Kidney (tissue), 14 donors: ENCODE measurements around the gene RIMS4. TPM values are rescaled to one million over a fixed set of nuclear protein-coding genes. Genes with fewer than 3 reads are reported as not detected.

Experiments used
- DNase-seq, 5 donors: peaks; one replicate each; pipeline ENCODE4 v3.0.0-alpha.2; 2013 to 2020
- FAIRE-seq: peaks from 2 replicates; lab custom pipeline; 2012; peaks lifted over from hg19 to GRCh38; lab: Jason Lieb, UNC
- H3K27ac ChIP-seq, 2 donors: one replicate each; pipeline ENCODE4 v1.7.0; 2013; ENCODE audit warnings: low read depth in 2 of 2, low read length in 2 of 2, inconsistent platforms in 1 of 2
- H3K27me3 ChIP-seq: one replicate; pipeline ENCODE4 v1.7.1; 2013; ENCODE audit warnings: low read length, inconsistent platforms; ENCODE audit not compliant: control insufficient read depth, insufficient read depth
- H3K36me3 ChIP-seq, 3 donors: one replicate each; pipeline versions ENCODE4 v1.7.0 to v1.7.1; 2013; ENCODE audit warnings: low read length in 3 of 3, control low read depth in 1 of 3, inconsistent platforms in 1 of 3; ENCODE audit not compliant: insufficient read depth in 3 of 3, control insufficient read depth in 2 of 3
- H3K4me1 ChIP-seq, 3 donors: one replicate each; pipeline versions ENCODE4 v1.7.0 to v1.7.1; 2013; ENCODE audit warnings: low read length in 3 of 3, inconsistent platforms in 1 of 3, low read depth in 1 of 3; ENCODE audit not compliant: control insufficient read depth in 2 of 3, insufficient read depth in 2 of 3
- H3K4me3 ChIP-seq, 3 donors: one replicate each; pipeline versions ENCODE4 v1.7.0 to v1.8.1; 2013; ENCODE audit warnings: low read length in 3 of 3, control low read depth in 1 of 3, inconsistent platforms in 1 of 3
- H3K9ac ChIP-seq, 3 donors: one replicate each; pipeline versions ENCODE4 v1.7.0 to v1.7.1; 2013; ENCODE audit warnings: low read length in 3 of 3, control low read depth in 1 of 3, inconsistent platforms in 1 of 3
- H3K9me3 ChIP-seq, 3 donors: one replicate each; pipeline versions ENCODE4 v1.7.0 to v1.7.1; 2013; ENCODE audit warnings: low read length in 3 of 3, control low read depth in 1 of 3, inconsistent platforms in 1 of 3; ENCODE audit not compliant: control insufficient read depth in 2 of 3, insufficient read depth in 1 of 3
- CTCF ChIP-seq: IDR thresholded peaks from 3 replicates; pipeline ENCODE4 v1.5.1; 2012; ENCODE audit warnings: mild to moderate bottlenecking, moderate library complexity, borderline replicate concordance; ENCODE audit not compliant: insufficient read depth; ENCODE audit errors: extremely low read depth
- intact Hi-C: fragments of 100-400 bp; cut with DNase I; formaldehyde crosslinking; loops from one replicate; pipeline ENCODE4 v1.11.1; 2022
- polyA plus RNA-seq: library from polyadenylated mRNA; stranded (reverse); fragments of 350-450 nt; fragmentation: Illumina TruSeq; extraction: RNeasy Lipid Tissue Mini Kit (QIAGEN cat#74804); gene quantifications from one replicate; pipeline ENCODE4 v1.2.3, GENCODE V29; 2014; ENCODE audit warnings: low read depth, low replicate concordance; ENCODE audit not compliant: insufficient read depth
- total RNA-seq: library from RNA; stranded (reverse); fragmentation: NEBNext Ultra II Directional; extraction: Animal tissue kit (Norgen Biotek cat#: 25700); gene quantifications from one replicate; pipeline ENCODE4 v1.2.1, GENCODE V29; 2021
- donor health status: control.
- donor health status: control.
- donor health status: control.
- donor health status: control.
- donor health status: control.
- donor health status: DM: yes; HTN: yes; CAD: no.
- donor health status: Normal renal cell carcinoma (clear cell type).

RIMS4 gene
- total and polyA plus RNA-seq, 2 donors from 2014 or later: 0.13 TPM; not detected in 1

- H3K4me3 ChIP-seq: no peak overlapping the region
- H3K9ac ChIP-seq: no peak overlapping the region
- no peaks in the 10 kb centered on the region for H3K9me3 ChIP-seq
- no peaks in the 10 kb centered on the region for H3K4me1 ChIP-seq
- no peak overlapping the region for H3K27ac ChIP-seq
- no peak for TF ChIP-seq CTCF
- no peaks in the 10 kb centered on the region for H3K27me3 ChIP-seq
- intact Hi-C loops: no loop called here
- DNase-seq (no peak), FAIRE-seq (no peak)
- H3K36me3 ChIP-seq: no peaks in the 10 kb centered on the region
Observed at GRCh38 chr20:44762466-44763140, 47.7 kb downstream of the RIMS4 start.

GRCh38 chr20:44761423-44761822, 48.9 kb downstream of the RIMS4 start:
- Histone ChIP-seq H3K4me3 (no peak overlapping the region), H3K27me3 (no peaks in the 10 kb centered on the region), H3K9ac (no peak overlapping the region), H3K36me3 (no peaks in the 10 kb centered on the region), H3K4me1 (no peaks in the 10 kb centered on the region), H3K9me3 (no peaks in the 10 kb centered on the region), H3K27ac (no peak overlapping the region)
- no peak for TF ChIP-seq CTCF
- FAIRE-seq (no peak), DNase-seq (no peak)
- intact Hi-C loops: no loop called here

- no peak overlapping the region for H3K9ac ChIP-seq
- H3K27me3 ChIP-seq: no peaks in the 10 kb centered on the region
- FAIRE-seq: no peak
- H3K9me3 ChIP-seq: no peaks in the 10 kb centered on the region
- no peaks in the 10 kb centered on the region for H3K36me3 ChIP-seq
- DNase-seq: no peak
- H3K4me3 ChIP-seq: no peak overlapping the region
- intact Hi-C loops: loop anchor here (5.0 kb wide), 1 partner anchor 108 kb away; no protein-coding TSS in a partner anchor
- TF ChIP-seq CTCF: no peak
- H3K4me1 ChIP-seq: no peaks in the 10 kb centered on the region
- H3K27ac ChIP-seq: no peak overlapping the region
Observed at GRCh38 chr20:44759595-44759994, 50.8 kb downstream of the RIMS4 start.
